GM21825 (cell line): ENCODE measurements around the gene WNK2.

Source experiments
- ATAC-seq: cut with Tn5 transposase; IDR thresholded peaks from one replicate; pipeline ENCODE4 v1.9.1; 2021; ENCODE audit warnings: mild to moderate bottlenecking, moderate library complexity; ENCODE audit not compliant: unreplicated experiment

WNK2 gene

DNA sequence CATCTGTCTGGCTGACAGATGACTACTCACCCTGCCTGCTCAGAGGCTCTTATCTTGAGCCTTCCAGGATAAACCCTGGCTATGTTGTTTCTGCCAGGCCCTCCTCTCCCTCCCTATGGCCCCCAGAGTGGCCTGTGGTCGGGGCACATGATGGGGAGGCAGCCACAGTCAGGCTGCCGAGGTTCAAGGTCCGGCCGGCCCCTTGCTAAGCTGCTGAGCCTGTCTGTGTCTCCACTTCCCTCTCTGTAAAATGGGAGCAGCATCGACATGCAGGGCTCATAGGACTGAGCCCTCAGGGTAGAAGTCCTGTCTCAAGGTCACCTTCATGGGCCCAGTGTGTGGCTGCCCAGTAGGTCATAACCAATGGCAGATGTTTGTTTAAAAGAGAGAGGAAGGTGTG is 28.5 kb downstream of the WNK2 start:
- no peak for ATAC-seq

DNA sequence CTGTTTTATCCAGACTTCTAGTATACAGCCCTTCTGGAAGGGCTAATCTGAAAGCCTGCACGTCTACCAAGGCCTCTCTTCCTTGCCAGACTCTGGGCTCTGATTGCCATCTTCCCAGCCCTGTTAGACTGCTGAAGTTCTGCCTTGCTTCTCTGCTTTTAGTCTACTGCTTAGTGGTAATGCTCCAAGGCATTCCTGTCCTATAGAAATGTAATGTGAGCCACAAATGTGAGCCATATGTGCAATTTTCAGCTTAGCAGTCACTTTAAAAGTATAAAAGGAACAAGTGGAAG is 32.1 kb downstream of the WNK2 start:
- no peak for ATAC-seq

DNA sequence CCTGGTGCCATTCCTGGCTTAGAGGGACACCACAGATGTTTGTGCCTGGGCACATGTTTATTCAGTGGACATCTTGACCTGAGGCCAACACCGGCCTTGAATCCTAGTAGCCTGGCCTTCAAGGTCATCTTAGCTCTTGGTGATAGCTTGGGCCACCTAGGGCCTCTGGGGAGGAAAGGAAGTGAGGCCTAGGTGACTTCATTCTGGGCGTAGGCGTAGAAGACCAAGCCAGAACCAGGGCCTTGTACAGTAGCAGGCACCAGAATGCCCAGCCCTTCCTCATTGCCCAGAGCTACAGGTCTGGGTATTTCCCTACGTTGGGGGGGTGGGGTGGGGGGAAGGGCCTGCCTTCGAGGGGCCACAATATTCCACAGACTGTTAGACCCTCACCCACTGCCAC is 33.8 kb downstream of the WNK2 start:
- ATAC-seq: no peak

DNA sequence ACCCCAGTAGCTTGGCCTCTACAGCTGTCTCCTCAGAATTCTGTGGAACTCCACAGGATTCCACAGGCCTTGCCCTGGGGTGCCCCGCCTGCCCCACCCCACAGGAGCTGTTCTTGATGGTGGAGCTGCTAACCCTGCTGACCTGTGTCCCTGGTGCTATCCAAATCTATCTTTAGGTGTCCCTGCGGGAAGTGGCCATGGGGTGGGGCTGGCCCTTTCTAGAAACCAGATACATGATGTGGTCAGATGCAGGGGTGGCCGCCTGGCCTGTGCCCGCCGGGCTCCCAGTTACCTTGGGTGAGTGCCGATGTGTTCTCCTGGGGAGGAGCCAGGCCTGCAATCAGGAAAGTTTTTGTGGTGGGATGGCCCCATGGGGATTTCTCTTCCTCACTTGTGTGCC is 34.2 kb downstream of the WNK2 start:
- no peak for ATAC-seq

DNA sequence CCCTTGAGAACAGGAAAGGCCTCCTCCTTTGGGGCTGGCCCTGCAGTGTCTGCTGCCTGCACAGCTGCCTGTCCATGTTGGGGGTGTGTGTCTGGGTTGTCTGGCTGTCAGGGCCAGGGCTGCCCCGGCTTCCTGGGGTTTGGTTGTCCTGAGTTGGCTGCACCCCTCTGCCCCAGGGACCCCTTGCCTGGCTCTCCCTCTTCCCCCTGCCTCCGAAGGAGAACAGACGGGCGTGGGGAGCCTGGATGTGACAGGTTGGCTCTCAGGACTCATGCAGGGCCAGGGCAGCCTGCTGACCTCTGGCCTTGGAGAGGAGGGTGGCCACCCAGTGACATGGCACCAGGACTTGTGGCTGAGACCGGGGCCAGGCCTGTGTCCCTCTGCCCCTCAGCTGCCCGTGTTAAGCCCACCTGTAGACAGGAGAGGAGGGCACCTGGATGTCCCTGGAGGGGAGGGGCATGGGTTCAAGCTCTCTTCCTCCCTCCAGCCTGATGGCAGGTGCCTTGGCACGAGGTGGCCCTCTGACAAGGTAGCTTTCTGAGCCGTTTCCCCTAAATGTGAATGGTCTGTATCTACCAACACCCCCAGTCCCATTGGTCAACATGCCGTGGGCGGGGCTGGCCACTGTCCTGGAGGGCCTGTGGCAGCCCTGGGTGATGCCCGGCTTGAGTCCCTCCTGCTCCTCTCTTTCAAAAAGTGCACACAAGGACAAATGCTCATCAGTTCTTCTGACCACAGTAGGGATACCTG is 34.9 kb downstream of the WNK2 start:
- no peak for ATAC-seq

DNA sequence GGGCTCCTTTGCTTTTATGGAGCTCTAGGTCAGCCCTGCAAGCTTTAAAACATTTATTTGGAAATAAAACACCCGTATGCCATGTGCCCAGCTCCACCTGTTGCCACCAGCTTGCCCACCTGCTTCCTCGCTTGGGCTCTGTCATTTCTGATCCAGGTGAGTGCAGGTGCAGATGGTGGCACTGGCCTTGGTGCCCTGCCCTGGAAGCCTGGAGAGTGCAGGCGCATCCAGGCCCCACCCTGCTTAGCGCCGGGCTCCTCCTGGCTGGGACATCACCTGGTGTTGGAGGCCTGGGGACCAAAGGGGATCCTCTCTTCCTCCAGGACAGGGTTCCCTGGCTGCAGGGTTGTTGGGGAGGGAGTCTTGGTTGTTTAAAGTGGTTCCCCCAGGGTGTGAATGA is 35.8 kb downstream of the WNK2 start:
- no peak for ATAC-seq

DNA sequence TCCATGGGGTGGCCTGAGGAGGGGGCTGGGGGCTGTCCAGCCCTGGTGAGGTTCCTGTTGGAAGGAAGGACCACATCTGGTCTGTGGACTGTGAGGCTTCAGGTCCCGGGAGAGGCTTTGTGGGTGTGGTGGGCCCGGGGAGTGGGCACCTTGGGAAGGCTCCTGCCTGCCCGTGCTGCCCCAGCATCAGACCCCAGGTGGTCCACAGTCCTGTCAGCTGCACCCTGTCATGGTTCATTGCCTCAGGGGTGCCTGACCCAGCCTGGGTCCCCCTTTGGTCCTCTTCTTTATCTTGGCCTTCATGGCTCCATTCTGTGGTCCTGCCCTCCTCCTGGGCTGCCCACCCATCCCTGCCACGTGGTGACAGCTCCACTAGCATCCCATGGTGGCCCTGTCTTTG is 36.7 kb downstream of the WNK2 start:
- no peak for ATAC-seq

DNA sequence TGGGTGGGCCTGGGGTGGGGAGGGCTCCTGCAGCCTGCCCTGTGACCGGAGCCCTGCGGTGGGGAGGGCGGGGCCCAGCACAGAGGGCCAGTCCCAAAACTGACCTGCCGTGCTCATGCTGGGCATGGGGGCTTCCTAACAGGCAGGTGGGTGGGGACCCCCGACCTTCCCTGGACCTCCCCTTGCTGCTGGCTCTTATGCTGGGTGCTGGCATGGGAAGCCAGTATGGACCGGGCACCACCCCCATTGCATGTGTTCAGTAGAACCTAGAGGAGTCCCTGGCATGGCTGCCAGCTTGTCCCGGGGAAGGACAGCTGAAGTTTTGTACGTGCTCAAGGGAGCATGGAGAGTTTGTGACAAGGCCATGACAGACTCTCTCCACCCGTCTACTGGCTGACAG is 37.1 kb downstream of the WNK2 start:
- no peak for ATAC-seq

DNA sequence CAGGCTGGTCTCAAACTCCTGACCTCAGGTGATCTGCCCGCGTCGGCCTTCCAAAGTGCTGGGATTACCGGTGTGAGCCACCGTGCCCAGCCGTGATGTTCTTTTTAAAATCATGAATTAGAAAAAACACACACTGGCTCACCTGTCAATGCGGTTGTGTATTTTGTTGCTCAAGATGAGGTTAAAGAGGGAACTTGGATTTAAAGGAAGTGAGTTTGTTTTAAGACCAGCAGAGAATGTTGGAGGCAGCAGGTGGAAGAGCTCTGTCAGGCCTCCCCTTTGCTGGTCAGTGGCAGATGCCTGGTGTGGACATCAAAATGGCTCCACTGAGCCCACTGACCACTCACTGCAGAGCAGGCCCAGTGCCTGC is 38.9 kb downstream of the WNK2 start:
- no peak for ATAC-seq

DNA sequence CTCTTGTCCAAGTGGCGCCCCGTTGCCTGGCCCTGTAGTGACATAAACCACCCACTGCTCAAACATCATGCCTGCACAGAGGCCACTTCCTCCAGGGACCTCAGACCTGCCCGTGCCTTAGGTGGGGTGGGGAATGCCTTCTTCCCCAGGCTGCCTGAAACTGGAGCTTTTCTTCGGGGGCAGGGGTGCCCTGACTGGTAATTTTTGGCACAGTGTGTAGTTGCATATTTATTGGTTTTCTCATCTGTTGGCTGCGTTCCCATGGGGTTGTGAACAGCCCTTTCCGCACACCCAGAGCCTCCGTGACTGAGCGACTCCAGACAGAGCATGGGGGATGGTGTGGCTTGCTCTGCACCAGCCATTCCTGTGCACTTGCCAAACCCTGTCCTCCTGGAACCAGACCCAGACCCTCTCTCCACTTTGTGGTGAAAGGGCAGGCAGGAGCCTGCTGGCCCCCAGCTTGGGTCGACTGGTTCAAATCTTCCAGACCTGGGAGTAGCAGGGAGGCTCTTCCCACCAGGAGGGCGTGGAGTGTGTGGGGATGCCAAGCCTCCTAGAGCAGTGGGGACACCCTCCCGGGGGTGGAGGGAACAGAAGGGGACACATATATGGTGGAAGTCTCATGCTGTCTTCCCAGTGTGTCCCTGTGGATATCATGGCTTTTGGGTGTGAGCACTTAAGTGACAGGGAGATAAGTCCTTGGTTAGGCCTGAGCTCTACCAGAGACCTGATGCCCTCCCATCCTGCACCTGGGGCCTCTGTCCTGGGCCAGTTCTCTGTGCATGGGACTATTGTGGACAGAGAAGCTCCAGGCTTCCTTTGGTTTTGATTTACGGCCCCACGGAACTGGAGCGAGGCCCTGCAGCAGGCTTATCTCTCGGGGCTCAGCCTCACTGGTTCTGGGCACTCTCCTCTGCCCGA is 39.6 kb downstream of the WNK2 start:
- ATAC-seq: no peak

DNA sequence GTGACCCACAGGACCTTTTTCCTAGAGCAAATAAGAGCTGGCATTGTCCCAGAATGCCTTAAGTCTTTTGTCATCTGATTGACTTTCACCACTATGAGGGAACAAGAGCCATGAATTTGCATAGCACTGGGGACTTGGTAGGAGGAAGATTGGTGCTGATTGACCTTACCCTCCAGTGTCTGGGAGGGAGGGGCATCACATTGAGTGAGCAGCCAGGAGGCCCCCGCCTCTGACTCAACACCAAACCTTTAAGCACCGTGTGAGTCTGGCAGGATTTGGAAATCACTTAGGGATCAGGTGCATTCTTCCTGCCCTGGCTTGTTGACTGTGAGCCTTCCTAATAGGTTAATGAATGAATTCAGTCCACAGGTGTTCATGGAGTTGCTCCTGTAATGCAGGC is 40.7 kb downstream of the WNK2 start:
- no peak for ATAC-seq

DNA sequence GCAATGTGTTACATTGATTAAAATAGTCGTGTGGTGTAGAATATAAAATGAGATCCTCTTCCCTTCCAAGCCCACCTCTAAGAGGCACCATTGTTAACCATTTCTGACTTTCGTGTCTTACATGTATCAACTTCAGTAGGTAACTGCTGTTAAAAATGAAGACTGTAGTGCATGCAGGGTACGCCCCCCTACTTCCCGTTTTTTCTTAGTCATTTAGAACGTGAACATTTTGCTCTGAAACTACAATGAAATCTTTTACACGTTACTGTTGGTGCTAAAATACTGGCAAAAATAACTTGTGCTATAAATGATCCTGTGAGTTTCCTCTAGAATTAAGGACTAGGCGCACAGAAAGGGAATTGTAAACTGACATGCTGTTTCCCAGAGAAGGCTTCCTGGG is 41.5 kb downstream of the WNK2 start:
- no peak for ATAC-seq

DNA sequence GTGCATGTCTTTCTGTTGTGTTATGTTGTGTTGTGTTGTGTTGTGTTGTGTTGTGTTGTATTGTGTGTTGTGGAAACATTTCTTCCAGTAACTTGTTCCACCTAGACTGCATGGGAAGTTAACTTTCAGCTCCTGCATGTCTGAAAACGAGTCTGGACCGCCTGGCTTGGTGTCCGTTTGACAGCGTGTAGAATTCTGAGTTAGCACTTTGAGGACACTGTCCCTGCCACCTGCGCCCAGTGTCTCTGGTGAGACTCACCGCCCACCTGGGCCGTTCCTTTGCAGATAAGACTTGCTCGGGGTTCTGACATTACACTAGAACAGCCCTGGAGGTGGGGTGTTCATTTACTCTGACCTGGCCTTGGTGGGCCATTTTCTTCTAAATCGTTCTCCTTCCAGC is 42.0 kb downstream of the WNK2 start:
- ATAC-seq: no peak

DNA sequence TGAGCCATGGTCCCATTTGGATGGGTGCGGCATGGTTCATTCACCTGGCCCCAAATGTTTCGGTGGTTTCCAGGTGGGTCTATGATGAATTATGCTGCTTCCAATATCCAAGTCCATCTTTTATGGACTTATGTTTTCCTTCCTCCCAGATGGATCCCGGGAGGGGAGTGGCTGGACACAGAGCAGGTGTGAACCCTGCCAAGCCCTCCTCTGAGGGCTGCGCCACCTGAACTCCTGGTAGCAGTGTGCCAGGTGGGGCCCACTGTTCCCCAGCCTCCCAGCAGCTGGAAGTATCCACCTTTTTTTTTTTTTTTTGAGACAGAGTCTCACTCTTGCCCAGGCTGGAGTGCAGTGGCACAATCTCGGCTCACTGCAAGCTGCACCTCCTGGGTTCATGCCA is 42.9 kb downstream of the WNK2 start:
- ATAC-seq: no peak

DNA sequence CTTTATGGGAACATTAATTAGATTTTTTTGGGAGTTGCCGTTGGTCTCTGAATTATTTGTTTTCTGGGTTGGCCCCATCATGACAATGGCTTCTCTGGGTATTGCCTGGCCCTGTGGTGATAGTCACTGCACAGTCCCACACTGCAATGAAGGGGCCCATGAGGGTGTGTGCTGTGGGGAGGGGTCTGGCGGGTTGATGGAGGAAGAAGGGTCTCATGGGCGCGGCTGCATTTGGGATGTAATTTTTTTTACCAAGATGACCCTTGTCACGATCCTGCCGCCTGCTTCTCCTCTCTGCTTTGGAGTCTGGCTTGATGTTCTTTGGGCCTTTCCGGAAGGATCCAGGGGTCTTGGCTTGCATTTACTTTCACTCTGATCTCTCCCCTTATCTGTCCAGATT is 44.1 kb downstream of the WNK2 start:
- ATAC-seq: no peak

DNA sequence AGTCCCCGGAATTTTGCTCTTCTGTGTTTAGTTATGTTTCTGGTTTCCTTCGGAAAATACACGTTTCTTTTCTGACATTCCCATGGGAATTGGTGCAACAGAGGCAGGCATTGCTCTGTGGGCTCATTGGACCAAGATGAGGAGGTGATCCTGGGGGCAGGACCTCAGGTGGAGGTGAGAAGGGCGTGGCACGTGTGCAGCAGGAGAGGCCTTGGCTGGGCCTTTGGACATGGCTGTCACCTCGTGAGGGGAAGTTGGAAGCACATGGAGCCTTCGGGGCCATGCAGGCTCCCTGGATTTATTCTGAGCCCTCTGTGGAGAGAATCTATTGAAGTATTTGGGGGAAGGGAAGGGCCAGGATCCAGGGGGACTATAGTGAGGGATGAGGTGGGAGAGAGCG is 44.5 kb downstream of the WNK2 start:
- ATAC-seq: no peak

DNA sequence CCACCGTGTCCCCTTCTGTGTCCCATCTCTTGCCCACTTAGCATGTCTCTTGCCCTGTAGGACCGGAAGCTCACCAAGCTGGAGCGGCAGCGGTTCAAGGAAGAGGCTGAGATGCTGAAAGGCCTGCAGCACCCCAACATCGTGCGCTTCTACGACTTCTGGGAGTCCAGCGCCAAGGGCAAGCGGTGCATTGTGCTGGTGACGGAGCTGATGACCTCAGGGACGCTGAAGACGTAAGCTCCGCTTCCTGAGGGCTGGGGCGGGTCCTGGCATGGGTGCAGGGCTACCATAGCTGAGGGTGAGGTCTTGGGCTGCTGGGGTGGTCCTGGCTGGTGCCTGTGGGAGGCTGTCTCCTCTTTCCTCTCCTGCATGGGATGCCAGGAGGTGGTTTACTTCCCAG is 45.7 kb downstream of the WNK2 start:
- no peak for ATAC-seq

DNA sequence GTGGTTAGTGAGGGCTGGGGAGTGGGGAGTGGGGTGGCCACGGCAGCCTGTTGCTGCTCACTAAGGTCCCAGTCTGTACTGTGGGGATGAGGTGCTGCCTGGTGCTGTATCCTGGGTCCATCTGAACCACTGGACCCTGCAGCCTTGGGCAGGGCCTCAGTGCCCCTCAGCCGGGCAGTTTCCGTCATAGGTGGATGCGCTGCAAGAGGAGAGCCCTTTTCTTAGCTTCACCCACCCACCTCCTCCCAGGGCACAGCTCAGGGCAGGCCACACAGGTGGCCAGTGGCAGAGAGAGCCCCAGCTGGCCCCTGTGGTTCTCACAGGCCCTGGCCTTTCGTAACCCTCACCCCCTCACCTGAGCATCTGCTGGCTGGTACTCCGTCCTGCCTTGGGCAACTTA is 46.2 kb downstream of the WNK2 start:
- no peak for ATAC-seq

DNA sequence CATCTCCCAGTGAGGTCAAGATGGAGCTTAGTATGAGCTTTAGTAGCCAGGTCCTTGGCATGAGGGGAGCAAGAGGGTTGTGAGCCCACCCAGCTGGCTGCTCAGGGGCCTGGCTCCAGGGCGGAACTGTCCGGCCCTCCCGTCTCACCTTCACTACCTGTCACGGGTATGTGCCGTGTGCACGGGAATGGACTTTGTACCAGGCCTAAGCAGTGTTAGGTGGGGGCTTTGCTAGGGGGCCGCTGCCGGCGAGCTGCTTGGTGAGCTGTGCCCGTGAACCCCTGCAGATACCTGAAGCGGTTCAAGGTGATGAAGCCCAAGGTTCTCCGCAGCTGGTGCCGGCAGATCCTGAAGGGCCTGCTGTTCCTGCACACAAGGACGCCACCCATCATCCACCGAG is 46.7 kb downstream of the WNK2 start:
- no peak for ATAC-seq

DNA sequence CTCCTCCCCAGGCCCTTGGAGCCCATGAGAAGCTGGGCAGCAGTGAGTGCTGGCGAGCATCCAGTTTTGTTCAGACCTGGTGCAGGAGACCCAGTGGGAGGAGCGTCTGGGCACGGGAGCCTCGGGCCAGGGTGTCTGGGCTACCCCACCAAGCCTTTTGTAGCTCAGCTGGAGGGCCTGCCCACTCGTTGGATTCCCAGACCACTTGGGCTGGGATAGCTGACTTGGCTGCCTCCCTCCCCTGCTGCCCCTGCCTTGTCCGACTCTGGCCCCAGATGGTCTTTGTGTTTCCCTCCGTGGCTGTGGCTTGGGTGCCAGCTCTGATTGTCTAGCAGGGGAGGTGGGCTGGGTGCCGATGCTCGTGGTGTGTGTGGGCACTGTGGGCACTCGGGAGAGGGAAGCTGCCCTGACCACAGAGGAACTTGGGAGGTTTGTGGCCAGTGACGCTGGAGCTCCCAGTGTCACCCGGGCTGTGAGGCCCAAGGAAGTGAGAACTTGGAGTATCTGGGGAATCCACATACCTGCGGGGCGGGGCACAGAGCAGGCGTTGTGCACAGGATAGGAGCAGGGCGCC is 47.3 kb downstream of the WNK2 start:
- no peak for ATAC-seq

DNA sequence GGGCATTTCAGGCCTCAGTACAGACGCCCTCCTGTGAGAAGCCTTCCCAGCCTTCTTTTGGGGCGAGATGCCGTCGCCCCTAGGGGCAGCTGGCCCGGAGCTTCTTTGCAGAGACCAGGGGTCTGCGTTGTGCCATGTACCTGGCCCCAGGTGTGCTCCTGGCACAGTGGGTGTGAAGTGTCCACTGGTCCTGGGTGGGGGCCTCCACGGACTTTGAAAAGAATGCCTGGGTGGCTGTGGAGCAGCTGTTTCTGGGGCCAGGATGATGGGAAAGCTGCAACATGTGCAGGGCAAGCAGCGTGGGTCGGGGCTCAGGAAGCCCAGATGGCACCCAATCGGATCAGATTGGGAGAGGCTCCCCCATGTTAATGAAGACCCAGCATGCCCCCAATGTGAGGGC is 47.8 kb downstream of the WNK2 start:
- ATAC-seq: no peak

DNA sequence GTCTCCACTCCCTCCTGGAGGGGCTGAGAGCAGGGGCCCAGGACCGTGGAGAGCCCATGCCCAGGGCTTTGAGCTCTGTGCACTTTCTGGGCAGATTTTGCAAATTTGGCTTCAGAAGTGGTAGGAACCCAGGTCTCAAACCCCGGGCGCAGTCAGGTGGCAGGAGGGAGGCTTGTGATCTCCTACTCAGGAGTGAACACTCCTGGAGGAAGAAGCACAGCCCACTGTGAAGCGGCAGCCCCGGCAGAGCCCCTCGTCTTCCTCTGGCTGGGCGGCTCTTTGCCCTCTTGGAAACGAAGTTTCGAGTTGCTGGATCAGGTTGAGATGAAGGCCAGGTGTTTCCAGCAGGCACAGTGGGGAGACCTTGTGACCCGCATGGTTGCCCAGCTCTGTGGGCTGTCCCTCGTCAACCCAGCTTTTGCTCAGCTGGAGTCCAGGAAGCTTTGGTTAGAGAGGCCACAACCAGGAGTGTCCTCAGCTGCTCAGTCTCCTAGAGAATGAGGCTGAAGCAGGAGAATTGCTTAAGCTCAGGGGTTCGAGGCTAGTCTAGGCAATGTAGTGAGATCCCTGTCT is 48.5 kb downstream of the WNK2 start:
- ATAC-seq: no peak
